SU-DHL-6 (cell line): ENCODE measurements around the gene EPB41L2.

Source experiments
- H2AFZ ChIP-seq: fragments of 200-600 bp; sonication (generic); 2 replicates; pipeline ENCODE4 v1.6.1; 2014; ENCODE audit warnings: low read depth, mild to moderate bottlenecking, moderate library complexity, mixed read lengths, antibody characterized with exemption, low read length; ENCODE audit not compliant: severe bottlenecking
- H3F3A ChIP-seq: fragments of 200-600 bp; shearing (Covaris generic); 2 replicates; pipeline ENCODE4 v1.6.0; 2016; ENCODE audit warnings: antibody characterized with exemption, mild to moderate bottlenecking; ENCODE audit not compliant: insufficient read depth
- H3K27ac ChIP-seq: fragments of 200-600 bp; sonication (generic); 2 replicates; pipeline ENCODE4 v1.5.1; 2016; ENCODE audit warnings: low read depth, mild to moderate bottlenecking, low read length, moderate library complexity, mixed read lengths
- H3K27me3 ChIP-seq: fragments of 200-600 bp; sonication (generic), shearing (Covaris generic); 2 replicates; pipeline ENCODE4 v1.6.0; 2014; ENCODE audit warnings: mild to moderate bottlenecking, low read length
- H3K36me3 ChIP-seq: fragments of 200-600 bp; sonication (generic); 2 replicates; pipeline ENCODE4 v1.6.1; 2014; ENCODE audit warnings: mild to moderate bottlenecking, low read length, mixed read lengths
- H3K4me2 ChIP-seq: fragments of 300-600, 200-600 bp; shearing (Covaris generic), sonication (generic); 2 replicates; pipeline ENCODE4 v1.6.0; 2014; ENCODE audit warnings: low read length, low read depth, mild to moderate bottlenecking; ENCODE audit not compliant: poor library complexity, severe bottlenecking
- H3K4me3 ChIP-seq: fragments of 200-600 bp; sonication (generic); 2 replicates; pipeline ENCODE4 v1.5.1; 2014; ENCODE audit warnings: antibody characterized with exemption, low read length, mild to moderate bottlenecking, mixed read lengths; ENCODE audit not compliant: insufficient read depth, poor library complexity, severe bottlenecking
- H3K79me2 ChIP-seq: fragments of 200-600 bp; sonication (generic); 2 replicates; pipeline ENCODE4 v1.6.1; 2014; ENCODE audit warnings: mild to moderate bottlenecking, low read length, moderate library complexity; ENCODE audit not compliant: insufficient read depth
- H3K9ac ChIP-seq: fragments of 200-600 bp; sonication (generic); 2 replicates; pipeline ENCODE4 v1.7.0; 2014; ENCODE audit warnings: mild to moderate bottlenecking, low read length
- H3K9me2 ChIP-seq: fragments of 200-600 bp; sonication (generic); replicated peaks from 2 replicates; pipeline ENCODE4 v1.6.1; 2014; ENCODE audit warnings: low read length; ENCODE audit not compliant: insufficient read depth
- H3K9me3 ChIP-seq: fragments of 200-600 bp; sonication (generic); 2 replicates; pipeline ENCODE4 v1.6.1; 2014; ENCODE audit warnings: low read length, mixed read lengths; ENCODE audit not compliant: insufficient read depth
- H4K20me1 ChIP-seq: fragments of 200-600 bp; sonication (generic); 2 replicates; pipeline ENCODE4 v1.6.1; 2014; ENCODE audit warnings: low read depth, mild to moderate bottlenecking, antibody characterized with exemption, low read length, moderate library complexity, mixed read lengths
- EZH2phosphoT487 ChIP-seq: fragments of 200-600 bp; sonication (generic), shearing (Covaris generic); conservative IDR thresholded peaks from 2 replicates; pipeline ENCODE4 v1.6.1; 2018; ENCODE audit warnings: mild to moderate bottlenecking, antibody characterized with exemption, low read length, moderate library complexity, mixed read lengths
- TF ChIP-seq, protein P1 (sequence below): fragments of 200-600 bp; sonication (generic); IDR thresholded peaks from one replicate; pipeline ENCODE4 v1.5.1; 2017; ENCODE audit warnings: antibody characterized with exemption, mild to moderate bottlenecking, low read length, moderate library complexity; ENCODE audit not compliant: insufficient read depth, poor library complexity, severe bottlenecking

EPB41L2 gene

DNA sequence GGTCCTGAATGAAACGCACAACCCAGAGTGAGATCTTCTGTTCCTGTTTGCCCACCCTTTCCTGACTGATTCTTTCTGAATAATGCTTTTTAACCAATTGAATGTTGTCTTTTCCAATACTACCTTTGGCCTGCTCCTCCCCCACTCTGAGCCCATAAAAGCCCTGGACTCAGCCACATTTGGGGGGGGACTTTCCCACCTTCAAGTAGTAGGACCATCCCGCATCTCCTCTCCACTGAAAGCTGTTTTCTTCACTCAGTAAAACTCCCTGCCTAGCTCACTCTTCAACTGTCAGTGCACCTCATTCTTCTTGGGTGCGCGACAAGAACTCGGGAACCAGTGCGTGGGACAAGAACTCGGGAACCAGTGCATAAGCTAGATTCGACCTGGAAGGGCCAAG lies 77.9 kb downstream of the EPB41L2 start:
- Histone ChIP-seq H3K79me2 (no peaks in the 10 kb centered on the region), H4K20me1 (no peaks in the 10 kb centered on the region), H3K9ac (no peak overlapping the region), H3F3A (no peaks in the 10 kb centered on the region), H3K27ac (no peak overlapping the region), H3K4me2 (no peak overlapping the region), H3K36me3 (no peaks in the 10 kb centered on the region), H3K9me2 (no peaks in the 10 kb centered on the region), H2AFZ (no peak overlapping the region), H3K9me3 (no peaks in the 10 kb centered on the region), H3K4me3 (no peak overlapping the region), H3K27me3 (no peaks in the 10 kb centered on the region)
- TF ChIP-seq, protein P1, sequence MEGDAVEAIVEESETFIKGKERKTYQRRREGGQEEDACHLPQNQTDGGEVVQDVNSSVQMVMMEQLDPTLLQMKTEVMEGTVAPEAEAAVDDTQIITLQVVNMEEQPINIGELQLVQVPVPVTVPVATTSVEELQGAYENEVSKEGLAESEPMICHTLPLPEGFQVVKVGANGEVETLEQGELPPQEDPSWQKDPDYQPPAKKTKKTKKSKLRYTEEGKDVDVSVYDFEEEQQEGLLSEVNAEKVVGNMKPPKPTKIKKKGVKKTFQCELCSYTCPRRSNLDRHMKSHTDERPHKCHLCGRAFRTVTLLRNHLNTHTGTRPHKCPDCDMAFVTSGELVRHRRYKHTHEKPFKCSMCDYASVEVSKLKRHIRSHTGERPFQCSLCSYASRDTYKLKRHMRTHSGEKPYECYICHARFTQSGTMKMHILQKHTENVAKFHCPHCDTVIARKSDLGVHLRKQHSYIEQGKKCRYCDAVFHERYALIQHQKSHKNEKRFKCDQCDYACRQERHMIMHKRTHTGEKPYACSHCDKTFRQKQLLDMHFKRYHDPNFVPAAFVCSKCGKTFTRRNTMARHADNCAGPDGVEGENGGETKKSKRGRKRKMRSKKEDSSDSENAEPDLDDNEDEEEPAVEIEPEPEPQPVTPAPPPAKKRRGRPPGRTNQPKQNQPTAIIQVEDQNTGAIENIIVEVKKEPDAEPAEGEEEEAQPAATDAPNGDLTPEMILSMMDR = no peak
- no peak for TF ChIP-seq EZH2phosphoT487

DNA sequence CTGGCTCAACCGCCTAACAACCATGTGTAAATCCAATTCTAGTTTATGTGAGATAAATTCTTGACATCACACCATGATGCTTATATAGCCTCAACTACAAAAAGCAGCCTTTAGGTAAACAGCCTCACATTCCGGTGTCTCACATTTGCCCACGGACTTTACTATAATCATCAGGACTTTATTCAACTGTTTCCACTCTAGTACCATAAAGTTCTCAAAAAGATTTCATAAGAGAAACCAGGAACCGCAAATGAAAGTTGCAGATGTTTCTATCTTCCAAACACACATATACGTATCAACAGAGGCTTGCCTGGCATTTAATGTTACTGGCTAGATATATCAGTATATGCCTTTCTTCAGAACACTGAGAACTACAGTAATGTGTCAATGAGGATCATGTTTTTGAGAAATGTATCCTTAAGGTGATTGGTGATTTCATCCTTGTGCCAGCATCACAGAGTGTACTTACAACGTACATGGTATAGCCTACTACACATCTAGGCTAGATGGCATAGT lies 80.0 kb downstream of the EPB41L2 start:
- H3K4me2 ChIP-seq = no peak overlapping the region
- no peaks in the 10 kb centered on the region for H3K36me3 ChIP-seq
- no peaks in the 10 kb centered on the region for H3F3A ChIP-seq
- TF ChIP-seq, protein P1 = no peak
- no peak for TF ChIP-seq EZH2phosphoT487
- H4K20me1 ChIP-seq = no peaks in the 10 kb centered on the region
- no peaks in the 10 kb centered on the region for H3K9me2 ChIP-seq
- H3K4me3 ChIP-seq = no peak overlapping the region
- no peaks in the 10 kb centered on the region for H3K79me2 ChIP-seq
- no peaks in the 10 kb centered on the region for H3K9me3 ChIP-seq
- no peaks in the 10 kb centered on the region for H3K27me3 ChIP-seq
- H2AFZ ChIP-seq = no peak overlapping the region
- no peak overlapping the region for H3K9ac ChIP-seq
- no peak overlapping the region for H3K27ac ChIP-seq

DNA sequence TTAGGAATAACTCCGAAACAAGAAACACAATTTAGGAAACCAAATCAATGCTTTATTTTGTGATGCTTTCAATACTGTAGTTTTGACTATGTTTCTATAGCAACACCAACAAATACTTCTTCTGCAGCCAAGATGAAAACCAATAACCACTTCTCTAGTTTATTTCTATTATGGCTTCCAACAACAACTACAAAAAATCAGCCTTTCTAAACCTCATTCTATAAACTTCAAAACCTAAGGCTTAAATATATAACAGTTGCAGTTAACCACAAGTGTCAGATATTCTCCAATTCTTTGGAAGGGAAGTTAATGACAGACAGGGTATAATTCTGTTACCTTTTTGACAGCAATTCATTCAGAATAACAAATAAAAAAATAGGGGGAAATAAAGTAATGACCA lies 80.9 kb downstream of the EPB41L2 start:
- Histone ChIP-seq H3K9me3 (no peaks in the 10 kb centered on the region), H3K4me3 (no peak overlapping the region), H3K27ac (no peak overlapping the region), H3K9me2 (no peaks in the 10 kb centered on the region), H4K20me1 (no peaks in the 10 kb centered on the region), H3K4me2 (no peak overlapping the region), H3F3A (no peaks in the 10 kb centered on the region), H3K9ac (no peak overlapping the region), H3K36me3 (no peaks in the 10 kb centered on the region), H3K79me2 (no peaks in the 10 kb centered on the region), H3K27me3 (no peaks in the 10 kb centered on the region), H2AFZ (no peak overlapping the region)
- TF ChIP-seq, protein P1 = no peak
- no peak for TF ChIP-seq EZH2phosphoT487

DNA sequence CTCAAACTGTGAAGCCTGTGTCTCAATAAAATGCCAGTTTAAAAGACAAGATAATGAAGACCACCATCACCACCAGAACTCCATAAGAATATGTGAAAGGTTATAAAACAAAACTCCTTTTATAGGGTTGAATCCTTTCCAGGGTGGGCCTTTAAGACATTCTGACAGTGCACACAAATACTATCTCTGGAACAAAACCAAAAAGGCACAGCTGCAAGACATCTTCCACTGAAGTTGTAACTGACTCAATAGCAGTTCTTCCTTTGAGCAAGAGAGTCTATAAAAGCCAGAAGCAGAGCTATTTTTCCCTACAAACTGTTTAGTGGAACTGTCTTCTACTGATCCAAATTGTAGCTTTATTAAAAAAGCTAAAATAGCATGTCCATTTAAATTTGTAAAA lies 81.6 kb downstream of the EPB41L2 start:
- TF ChIP-seq, protein P1 = no peak
- TF ChIP-seq EZH2phosphoT487 = no peak
- Histone ChIP-seq H3F3A (no peaks in the 10 kb centered on the region), H3K27me3 (no peaks in the 10 kb centered on the region), H4K20me1 (no peaks in the 10 kb centered on the region), H3K9me3 (no peaks in the 10 kb centered on the region), H3K9me2 (no peaks in the 10 kb centered on the region), H3K4me2 (no peak overlapping the region), H3K4me3 (no peak overlapping the region), H3K27ac (no peak overlapping the region), H3K79me2 (no peaks in the 10 kb centered on the region), H2AFZ (no peak overlapping the region), H3K9ac (no peak overlapping the region), H3K36me3 (no peaks in the 10 kb centered on the region)
